NCI-H187 (cell line): Measurements from ENCODE around the gene WNT2.
"Not testable (repeated sequence)": the region's sequence is repeated elsewhere in the genome, so short reads cannot be mapped to it uniquely, and the experiment has no call there.

Experiments used
- DNase-seq, 2 experiments: peaks; one replicate each; lab custom pipeline; 2025; lab: John Stamatoyannopoulos, UW

WNT2 gene

GRCh38 chr7:117262546-117262945 lies 60.3 kb downstream of the WNT2 start:
- DNase-seq = no peak

GRCh38 chr7:117259615-117260014 lies 63.2 kb downstream of the WNT2 start:
- DNase-seq = no peak

GRCh38 chr7:117251687-117252086 lies 71.2 kb downstream of the WNT2 start:
- DNase-seq = no peak

- no peak for DNase-seq
Measured at GRCh38 chr7:117250801-117251200, 72.1 kb downstream of the WNT2 start.

GRCh38 chr7:117250245-117250644 lies 72.6 kb downstream of the WNT2 start:
- no peak for DNase-seq

GRCh38 chr7:117249696-117250095 lies 73.2 kb downstream of the WNT2 start:
- DNase-seq = no peak

- DNase-seq = no peak
Measured at GRCh38 chr7:117248829-117249228, 74.0 kb downstream of the WNT2 start.

GRCh38 chr7:117247809-117248208 lies 75.0 kb downstream of the WNT2 start:
- DNase-seq = no peak

GRCh38 chr7:117245703-117246102 lies 77.2 kb downstream of the WNT2 start:
- not testable (repeated sequence) for DNase-seq

- DNase-seq = no peak
Measured at GRCh38 chr7:117243390-117243789, 79.5 kb downstream of the WNT2 start.

GRCh38 chr7:117241088-117241487 lies 81.8 kb downstream of the WNT2 start:
- DNase-seq = no peak

- no peak for DNase-seq
Measured at GRCh38 chr7:117238937-117239336, 83.9 kb downstream of the WNT2 start.

GRCh38 chr7:117238472-117238871 lies 84.4 kb downstream of the WNT2 start:
- DNase-seq = no peak

- no peak for DNase-seq
Measured at GRCh38 chr7:117237646-117238045, 85.2 kb downstream of the WNT2 start.

GRCh38 chr7:117231047-117231359 lies 91.9 kb downstream of the WNT2 start:
- no peak for DNase-seq

- DNase-seq = no peak
Measured at GRCh38 chr7:117230276-117231046, 92.4 kb downstream of the WNT2 start.

GRCh38 chr7:117229350-117229749 lies 93.5 kb downstream of the WNT2 start:
- no peak for DNase-seq

GRCh38 chr7:117227091-117227490 lies 95.8 kb downstream of the WNT2 start:
- no peak for DNase-seq

GRCh38 chr7:117225536-117225935 lies 97.3 kb downstream of the WNT2 start:
- DNase-seq = no peak
